GM21423 (cell line): ENCODE results near the gene DNAJB8.

Experiments
- ATAC-seq: cut with Tn5 transposase; IDR thresholded peaks from one replicate; pipeline ENCODE4 v1.9.1; 2021; ENCODE audit warnings: mild to moderate bottlenecking, moderate library complexity; ENCODE audit not compliant: unreplicated experiment

The DNAJB8 gene

GRCh38 chr3:128484404-128485281 is 18.0 kb upstream of the DNAJB8 start:
- ATAC-seq, result no peak

DNA sequence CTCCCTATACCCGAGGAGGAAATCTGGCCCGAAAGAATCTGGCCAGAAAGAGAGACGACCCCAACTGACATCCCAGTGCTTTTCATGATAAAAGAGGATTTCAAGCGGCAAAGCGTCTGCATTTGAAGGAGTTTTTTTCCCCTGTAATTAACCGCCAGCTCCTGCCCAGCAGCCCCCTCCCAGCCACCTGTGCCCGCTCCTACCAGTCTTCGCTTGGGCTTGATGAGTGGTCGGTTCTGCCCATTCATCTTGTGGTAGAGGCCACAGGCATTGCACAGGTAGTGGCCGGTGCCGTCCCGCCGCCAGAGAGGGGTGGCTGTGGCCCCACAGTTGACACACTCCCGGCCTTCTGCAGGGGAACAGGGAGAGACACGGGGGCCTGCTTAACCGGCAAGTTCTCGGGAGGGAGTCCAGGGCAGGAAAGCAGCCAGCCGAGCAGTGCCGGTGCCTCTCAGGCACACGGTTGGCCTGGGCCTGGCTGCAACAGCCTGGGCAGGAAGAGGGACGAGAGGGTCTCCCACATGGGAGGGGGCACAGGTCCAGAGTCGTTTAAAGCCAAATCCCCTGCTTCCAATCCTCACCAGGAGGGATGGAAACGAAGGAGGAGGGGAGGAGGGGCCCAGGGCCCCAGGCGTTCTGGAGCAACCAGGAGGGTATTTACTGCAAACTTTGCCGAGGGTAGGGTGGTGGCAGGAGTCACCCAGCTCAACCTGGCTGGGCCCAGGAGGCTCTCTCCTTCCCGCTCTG is 17.1 kb upstream of the DNAJB8 start:
- no peak for ATAC-seq

- ATAC-seq, result no peak
Observed at GRCh38 chr3:128482666-128483656, 16.3 kb upstream of the DNAJB8 start.

DNA sequence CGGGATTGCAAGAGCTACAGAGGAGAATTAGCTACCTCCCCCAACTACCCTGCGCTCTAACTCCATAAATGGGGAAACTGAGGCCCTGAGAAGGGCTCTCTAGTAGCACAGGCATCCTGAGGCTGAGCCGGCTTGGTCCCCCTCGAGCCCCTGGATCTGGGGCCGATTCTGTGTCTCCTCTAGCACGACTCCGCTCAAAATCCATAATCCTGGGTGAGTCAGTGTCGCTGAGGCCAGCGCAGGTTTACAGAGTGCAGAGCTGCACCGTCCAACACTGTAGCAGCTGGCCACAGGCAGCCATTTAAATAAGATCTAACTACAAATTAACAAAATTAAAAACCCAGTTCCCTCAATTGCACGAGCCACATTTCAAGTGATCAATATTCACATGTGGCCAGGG is 15.5 kb upstream of the DNAJB8 start:
- no peak for ATAC-seq

- ATAC-seq, result no peak
Observed at GRCh38 chr3:128481438-128481942, 14.8 kb upstream of the DNAJB8 start.

DNA sequence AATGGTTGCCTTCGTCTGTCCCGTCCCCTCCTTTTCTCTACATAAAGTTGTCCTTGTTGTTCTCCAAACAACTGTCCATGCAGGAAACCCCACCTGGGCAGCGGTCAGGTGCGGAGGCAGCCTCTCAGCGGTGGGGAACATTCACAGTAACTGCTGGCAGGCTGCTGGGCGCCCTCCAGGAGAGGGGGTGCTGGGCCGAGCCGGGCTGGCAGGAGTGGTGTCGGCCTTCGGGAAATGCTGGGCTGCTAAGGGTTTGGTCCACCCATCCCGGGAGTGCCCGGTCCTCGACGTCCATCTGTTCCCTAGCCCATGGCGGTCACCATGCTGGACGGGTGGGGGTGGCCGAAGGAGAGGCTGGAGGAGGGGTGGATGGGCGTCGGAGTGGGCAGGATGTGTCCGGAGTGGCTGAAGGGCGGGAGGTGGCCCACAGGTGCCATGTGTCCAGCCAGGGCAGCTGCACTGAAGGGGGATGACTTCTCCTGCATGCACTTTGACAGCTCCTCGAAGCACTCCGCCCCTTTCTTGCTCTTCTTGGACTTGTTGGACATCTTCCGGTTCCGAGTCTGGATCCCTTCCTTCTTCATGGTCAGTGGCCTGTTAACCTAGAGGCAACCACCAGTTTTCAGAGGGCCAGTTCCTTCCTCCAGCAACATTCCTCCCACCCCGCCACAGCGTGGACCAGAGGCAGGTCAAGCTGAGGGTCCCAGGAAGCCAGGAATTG is 14.2 kb upstream of the DNAJB8 start:
- ATAC-seq, result no peak

- ATAC-seq, result no peak
Observed at GRCh38 chr3:128480278-128480677, 13.6 kb upstream of the DNAJB8 start.

DNA sequence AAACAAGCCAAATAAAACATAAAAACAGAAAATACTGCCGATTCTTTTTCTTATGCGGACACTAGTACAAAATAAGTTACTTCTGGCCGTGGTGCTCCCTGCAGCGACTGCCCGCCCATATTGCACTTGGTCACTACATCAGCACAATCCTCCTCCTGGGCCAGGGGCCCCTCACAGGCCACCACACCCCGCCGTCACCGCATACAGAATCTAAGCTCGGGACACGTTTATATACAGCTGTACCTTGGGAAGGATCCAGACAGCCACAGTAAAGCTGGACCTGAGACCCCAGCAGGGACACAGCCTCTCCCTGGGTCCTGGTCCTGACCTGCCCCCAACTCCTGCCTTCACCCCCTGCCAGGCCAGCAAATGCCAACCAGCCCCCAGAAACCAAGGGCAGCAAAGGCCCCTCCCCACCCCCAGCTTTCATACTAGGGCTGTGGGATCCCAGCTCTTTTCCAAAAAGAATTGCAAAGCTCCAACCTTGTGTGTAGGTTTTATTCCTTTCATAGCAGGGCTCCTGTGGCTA is 12.9 kb upstream of the DNAJB8 start:
- ATAC-seq, result no peak

DNA sequence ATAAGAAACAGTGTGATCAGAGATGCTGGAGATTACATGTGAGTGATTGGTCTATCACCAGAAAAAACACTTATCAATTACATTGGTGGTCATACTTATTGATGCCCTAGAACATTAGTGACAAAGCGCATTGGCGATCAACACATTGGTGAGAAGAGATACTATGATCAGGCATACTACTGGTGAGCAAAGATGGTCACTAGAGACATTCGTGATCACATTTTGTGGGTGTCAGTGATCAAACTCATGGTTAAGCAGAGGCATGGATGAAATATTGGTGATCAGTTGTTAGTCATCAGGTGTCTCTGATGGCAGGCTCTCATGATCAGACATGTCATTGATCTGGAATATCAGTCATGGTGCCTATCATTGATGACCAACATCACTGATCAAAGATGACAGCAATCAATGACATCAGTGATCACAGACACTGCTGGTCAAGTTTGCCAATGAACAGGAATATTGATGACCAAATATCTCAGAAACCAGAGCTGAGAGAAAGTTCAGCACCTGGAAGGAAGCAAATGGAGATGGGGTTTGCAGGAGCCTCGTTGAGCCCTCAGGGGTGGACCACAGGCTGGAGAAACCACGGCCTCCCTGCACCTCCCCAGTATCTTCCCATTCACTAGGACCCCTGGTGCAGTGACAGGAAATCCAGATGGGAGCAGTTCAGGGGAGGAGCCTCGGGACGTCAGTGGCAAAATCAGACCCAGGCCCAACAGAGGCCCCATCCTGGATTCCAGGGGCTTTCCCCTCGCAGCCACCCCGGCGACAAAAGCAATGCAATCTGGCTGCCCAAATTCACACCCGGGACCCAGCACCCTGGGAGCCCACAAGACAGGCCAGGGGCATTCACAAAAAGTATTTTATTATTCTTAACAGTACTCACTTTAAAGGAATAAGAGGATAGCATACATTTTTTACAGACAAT is 12.2 kb upstream of the DNAJB8 start:
- ATAC-seq, result no peak

GRCh38 chr3:128476659-128477058 is 10.0 kb upstream of the DNAJB8 start:
- no peak for ATAC-seq

DNA sequence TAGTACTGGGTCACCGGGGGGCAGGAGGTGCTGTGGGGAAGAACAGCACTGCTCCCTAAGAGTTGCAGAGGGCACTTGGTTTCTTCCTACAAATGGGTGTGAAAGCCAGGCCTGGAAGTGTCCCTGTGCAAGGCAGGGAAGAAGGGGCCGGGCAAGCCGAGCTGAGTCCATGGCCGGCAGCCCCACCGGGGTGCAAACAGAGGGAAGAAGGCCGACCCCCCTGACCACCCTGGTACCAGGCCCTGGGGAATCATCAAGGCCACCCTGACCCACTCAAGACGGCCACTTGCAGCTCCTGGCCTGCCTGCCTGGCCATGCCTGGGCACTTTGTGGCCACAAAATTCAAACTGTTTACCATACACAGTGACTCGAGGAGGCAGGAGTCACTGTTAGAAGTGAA is 8.7 kb upstream of the DNAJB8 start:
- no peak for ATAC-seq

- ATAC-seq, result no peak
Observed at GRCh38 chr3:128473737-128474136, 7.0 kb upstream of the DNAJB8 start.

- ATAC-seq, result no peak
Observed at GRCh38 chr3:128473180-128473519, 6.5 kb upstream of the DNAJB8 start.

- no peak for ATAC-seq
Observed at GRCh38 chr3:128472449-128473179, 5.9 kb upstream of the DNAJB8 start.

DNA sequence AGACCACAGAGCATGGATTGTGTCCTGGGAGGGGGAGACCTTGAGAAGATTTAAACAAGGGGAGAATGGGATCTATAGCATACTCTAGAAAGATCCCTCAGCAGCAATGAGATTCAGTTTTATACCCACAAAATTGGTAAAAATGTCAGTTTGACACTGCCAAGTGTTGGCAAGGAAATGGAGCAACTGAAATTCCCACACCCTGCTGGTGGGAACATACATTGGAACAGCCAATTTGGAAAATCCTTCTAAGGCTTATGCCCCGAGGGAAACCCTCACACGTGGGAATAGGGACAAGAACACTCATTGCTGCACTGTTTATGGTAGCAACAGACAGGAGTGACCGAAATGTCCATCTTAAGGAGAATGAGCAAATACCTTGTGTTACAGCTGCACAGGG is 5.0 kb upstream of the DNAJB8 start:
- no peak for ATAC-seq

DNA sequence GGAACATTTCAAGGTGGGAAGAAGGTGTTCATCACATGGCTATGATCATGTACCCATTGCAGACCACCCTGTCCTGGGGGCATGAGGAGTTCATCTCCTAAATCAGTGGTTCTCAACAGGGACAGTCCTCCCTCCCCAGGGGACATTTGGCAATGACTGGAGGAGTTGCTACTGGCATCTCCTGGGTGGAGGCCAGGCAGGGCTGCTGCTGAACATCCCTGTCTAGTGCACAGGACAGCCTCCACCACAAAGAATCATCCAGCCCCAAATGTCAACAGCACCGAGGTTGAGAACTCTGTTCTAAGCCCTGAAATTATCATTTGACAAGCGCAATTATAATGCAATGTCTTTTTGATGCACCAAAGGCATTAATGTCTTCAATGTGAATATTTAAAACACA is 4.4 kb upstream of the DNAJB8 start:
- no peak for ATAC-seq

DNA sequence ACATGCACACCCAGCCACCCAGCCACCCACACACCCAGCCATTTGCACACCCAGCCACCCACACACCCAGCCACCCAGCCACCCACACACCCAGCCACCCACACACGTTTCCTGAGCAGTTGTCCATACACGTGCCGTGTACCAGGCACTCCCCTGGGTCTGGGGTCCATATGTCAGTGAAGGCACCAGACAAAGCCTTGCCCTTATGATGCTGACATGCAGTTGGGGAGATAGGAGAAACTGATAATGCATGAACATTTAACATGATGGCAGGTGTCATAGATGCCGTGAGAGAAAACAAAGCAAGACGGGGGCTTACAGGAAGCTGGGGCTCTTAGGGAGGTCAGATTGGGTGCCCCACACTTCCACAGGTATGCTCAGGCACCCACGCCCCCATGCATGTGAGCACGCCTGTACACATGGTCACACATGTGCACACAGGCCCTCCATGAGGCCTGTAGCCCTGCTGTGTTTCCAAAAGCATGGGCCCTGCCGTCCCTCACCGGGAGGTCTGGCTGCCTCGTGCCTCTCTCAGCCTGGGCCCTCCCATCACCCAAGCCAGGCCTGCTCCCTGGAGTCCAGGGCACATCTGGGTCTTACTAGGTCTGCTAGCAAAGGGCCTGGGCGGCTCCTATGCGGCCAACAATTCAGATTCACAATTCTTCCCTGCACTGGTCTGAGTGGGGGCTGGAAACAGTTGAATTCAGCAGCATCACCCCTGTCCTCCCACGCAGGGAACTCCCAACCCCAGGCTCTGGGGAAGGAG is 3.6 kb upstream of the DNAJB8 start:
- ATAC-seq, result no peak

DNA sequence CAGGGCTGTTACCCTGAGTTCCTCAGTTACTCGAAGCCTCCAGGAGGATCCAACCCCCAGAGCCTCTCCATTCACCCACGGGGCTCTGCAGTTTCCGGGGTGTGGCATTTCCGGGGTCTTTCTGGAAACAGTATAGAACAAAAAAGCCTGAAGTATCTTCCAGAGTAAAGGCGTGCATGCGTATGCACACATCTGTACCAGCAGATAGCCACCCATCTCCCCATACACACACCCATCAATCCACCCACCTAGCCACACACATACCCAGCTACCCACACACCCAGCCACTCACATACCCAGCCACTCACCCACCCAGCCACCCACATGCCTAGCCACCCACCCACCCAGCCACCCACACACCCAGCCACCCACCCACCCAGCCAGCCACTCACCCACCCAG is 2.9 kb upstream of the DNAJB8 start:
- ATAC-seq, result no peak
